T-helper 2 cell treated with Interferon-gamma antibody and Interleukin-4, amounts not matched to agents 5 μg/mL and 100 μg/mL, for 36 hours (primary cell): ENCODE measurements around the gene FBXW7.

Source experiments
- DNase-seq: peaks from one replicate; pipeline ENCODE4 v3.0.0; 2021; ENCODE audit warnings: low spot score
- H3K27ac Mint-ChIP-seq: one replicate; pipeline ENCODE4 v1.8.0; 2021; ENCODE audit warnings: mild to moderate bottlenecking, mixed read lengths
- H3K27me3 Mint-ChIP-seq: one replicate; pipeline ENCODE4 v1.8.0; 2021; ENCODE audit warnings: low read depth, mixed read lengths
- H3K36me3 Mint-ChIP-seq: one replicate; pipeline ENCODE4 v1.8.0; 2021; ENCODE audit warnings: low read depth, mixed read lengths
- H3K4me1 Mint-ChIP-seq: one replicate; pipeline ENCODE4 v1.8.0; 2021; ENCODE audit warnings: low read depth, mixed read lengths
- H3K4me3 Mint-ChIP-seq: one replicate; pipeline ENCODE4 v1.8.0; 2022; ENCODE audit warnings: mild to moderate bottlenecking, moderate library complexity, mixed read lengths
- H3K9me3 Mint-ChIP-seq: one replicate; pipeline ENCODE4 v1.8.0; 2021; ENCODE audit warnings: mixed read lengths

Gene FBXW7

DNA sequence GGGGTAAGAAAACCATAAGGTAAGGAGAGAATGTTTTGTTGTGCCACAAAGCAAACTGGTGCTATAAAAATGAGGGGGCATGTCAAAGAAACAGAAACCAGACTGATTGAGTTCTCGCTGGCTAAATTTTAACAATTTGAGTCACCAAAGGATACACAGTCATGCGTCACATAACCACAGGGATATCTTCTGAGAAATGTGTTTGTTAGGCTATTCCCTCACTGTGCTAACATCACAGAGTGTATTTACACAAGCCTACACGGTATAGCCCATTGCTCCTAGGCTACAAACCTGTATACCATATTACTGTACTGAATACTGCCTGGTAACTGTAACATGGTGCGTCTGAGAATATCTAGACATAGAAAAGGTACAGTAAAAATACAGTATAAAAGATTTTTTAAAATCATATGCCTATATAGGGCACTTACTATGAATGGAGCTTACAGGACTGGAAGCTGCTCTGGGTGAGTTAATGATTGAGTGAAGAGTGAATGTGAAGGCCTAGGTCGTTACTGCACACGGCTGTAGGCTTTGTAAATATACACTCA, 50.1 kb downstream of the FBXW7 start:
- peaks cover 7% of the 10 kb centered on the region for H3K9me3 Mint-ChIP-seq
- no peaks in the 10 kb centered on the region for H3K27me3 Mint-ChIP-seq
- peaks cover 16% of the 10 kb centered on the region for H3K36me3 Mint-ChIP-seq
- peak overlapping the region; percentile 55 for H3K4me3 Mint-ChIP-seq
- DNase-seq: peak; percentile 62
- H3K4me1 Mint-ChIP-seq: peaks cover 37% of the 10 kb centered on the region
- H3K27ac Mint-ChIP-seq: peak overlapping the region; percentile 69

DNA sequence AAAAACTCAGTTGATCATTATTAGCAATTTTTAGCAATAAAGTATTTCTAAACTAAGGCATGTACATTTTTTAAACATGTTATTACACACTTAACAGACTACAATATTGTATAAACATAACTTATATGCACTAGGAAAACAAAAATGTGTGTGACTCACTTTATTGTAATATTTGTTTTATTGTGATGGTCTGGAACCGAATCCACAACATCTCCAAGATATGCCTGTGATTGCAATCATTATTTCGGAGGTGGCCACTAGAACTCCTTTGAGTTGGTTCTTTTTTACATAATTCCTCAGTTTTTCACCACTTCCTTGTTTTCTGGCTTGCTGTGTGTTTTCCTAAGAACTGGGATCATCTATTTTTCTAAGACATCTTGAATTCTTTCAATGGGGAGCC, 53.7 kb downstream of the FBXW7 start:
- H3K36me3 Mint-ChIP-seq: peaks cover 23% of the 10 kb centered on the region
- DNase-seq: no peak
- H3K4me3 Mint-ChIP-seq: no peak overlapping the region
- H3K9me3 Mint-ChIP-seq: peaks cover 7% of the 10 kb centered on the region
- H3K27ac Mint-ChIP-seq: no peak overlapping the region
- H3K27me3 Mint-ChIP-seq: no peaks in the 10 kb centered on the region
- H3K4me1 Mint-ChIP-seq: peaks cover 43% of the 10 kb centered on the region

DNA sequence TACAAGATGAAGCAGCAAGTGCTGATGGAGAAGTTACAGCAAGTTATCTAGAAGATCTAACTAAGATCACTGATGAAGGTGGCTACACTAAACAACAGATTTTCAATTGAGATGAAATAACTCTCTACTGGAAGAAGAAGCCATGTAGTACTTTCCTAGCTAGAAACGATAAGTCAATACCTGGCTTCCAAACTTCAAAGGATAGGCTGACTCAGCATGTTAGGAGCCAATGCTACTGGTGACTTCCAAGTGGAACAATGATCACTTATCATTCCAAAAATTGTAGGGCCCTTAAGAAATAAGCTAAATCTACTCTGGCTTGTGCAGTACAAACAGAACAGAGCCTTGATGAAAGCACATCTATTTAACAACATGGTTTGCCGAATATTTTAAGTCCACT, 55.0 kb downstream of the FBXW7 start:
- no peak for DNase-seq
- Mint-ChIP-seq H3K27ac (no peak overlapping the region), H3K4me1 (peaks cover 31% of the 10 kb centered on the region), H3K36me3 (peaks cover 23% of the 10 kb centered on the region), H3K27me3 (no peaks in the 10 kb centered on the region), H3K4me3 (no peak overlapping the region), H3K9me3 (peaks cover 7% of the 10 kb centered on the region)

DNA sequence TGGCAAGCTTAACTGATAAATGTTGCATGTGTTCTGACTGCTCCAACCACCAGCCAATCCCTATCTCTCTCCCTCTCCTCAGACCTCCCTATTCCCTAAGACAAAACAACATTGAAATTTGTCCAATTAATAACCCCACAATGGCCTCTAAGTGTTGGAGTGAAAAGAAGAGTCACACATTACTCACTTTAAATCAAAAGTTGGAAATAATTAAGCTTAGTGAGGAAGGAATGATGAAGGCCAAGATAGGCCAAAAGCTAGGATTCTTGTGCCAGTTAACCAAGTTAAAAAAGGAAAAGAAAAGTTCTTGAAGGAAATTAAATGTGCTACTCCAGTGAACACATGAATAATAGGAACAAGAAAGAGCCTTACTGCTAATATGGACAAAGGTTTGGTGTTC, 55.6 kb downstream of the FBXW7 start:
- H3K4me3 Mint-ChIP-seq: no peak overlapping the region

DNA sequence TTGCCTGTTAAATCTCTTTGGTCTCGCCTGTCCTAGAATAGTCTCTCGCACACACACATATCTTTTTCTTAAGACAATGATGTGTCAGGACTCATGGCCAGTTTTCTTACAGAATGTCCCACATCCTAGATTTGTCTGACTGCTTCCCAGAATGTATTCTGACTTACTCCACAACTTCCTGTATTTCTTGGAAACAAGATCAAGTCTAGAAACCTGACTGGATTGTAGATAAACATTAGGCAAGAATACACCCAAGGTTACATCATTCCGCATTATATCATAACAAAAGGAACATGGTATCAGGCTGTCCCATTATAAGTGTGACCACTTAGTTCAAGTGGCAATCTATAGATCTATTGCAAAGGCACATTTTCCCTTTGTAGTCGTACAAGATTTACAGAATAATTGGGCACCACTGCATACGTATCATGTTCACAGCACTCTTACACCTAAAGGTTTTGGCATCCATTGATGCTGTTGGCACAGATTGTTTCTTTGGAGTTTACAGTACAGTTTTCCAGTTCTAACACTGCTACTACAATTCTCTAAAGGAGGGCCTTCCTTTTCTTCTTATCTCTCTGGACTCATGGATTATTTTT, 56.4 kb downstream of the FBXW7 start:
- Mint-ChIP-seq H3K36me3 (peaks cover 29% of the 10 kb centered on the region), H3K4me1 (peaks cover 24% of the 10 kb centered on the region), H3K4me3 (no peak overlapping the region), H3K27ac (no peak overlapping the region), H3K9me3 (peaks cover 7% of the 10 kb centered on the region), H3K27me3 (no peaks in the 10 kb centered on the region)
- DNase-seq: no peak

More for the DNA sequence above, 55.6 kb downstream of the FBXW7 start:
- DNase-seq: no peak
- Mint-ChIP-seq H3K9me3 (peaks cover 7% of the 10 kb centered on the region), H3K27ac (no peak overlapping the region), H3K36me3 (peaks cover 26% of the 10 kb centered on the region), H3K27me3 (no peaks in the 10 kb centered on the region), H3K4me1 (peaks cover 28% of the 10 kb centered on the region)

DNA sequence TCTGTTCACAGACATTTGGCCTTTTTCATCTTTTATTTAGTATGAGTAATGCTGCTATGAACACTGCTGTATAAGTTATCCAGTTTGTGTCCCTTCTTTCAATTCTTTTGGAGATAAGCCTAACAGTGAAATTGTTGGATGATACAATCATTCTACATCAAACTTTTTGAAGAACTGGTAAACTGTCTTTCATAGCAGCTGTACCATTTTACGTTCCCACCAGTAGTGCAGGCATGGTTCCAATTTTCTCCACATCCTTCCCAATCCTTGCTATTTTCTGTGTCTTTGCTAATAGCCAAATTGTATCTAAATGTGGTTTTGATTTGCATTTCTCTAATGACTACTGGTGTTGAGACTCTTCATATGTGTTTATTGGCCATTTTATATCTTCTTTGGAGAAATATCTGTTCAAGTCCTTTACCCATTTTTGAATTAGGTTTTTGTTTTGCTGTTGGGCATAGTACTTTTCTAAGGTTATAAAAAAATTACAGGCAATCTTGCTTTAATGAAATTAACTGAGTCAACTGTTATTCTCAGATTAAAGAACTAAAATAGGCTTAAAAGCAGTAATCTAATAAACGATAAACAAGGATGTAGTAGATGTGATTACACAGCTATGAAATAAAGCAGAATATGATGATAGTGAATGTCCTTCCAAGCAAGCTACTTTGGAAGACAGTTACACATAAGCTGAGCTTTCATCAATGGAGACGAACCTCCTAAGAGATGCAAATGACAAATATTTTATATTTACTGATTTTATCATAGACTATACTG, 57.2 kb downstream of the FBXW7 start:
- Mint-ChIP-seq H3K27ac (no peak overlapping the region), H3K4me3 (no peak overlapping the region), H3K4me1 (peaks cover 23% of the 10 kb centered on the region), H3K36me3 (peaks cover 29% of the 10 kb centered on the region), H3K27me3 (no peaks in the 10 kb centered on the region), H3K9me3 (peaks cover 7% of the 10 kb centered on the region)
- no peak for DNase-seq

DNA sequence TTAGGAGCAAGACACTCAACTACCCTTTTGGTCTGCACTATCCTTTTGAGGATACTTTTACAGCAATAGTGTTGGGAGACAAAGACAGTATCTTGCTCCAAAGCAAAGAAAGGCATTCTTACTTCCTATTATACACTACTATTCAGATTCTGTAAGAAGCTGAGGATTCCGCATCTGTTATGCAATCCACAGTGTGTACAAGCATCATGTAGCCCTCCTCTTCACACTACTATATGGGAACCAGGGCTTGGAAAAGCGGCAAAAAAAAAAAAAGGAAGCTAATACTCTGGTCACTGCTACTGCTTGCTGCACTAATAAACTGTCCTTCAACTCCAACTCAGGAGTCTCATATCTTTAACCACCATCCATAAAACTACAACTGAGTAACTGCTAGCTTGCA, 59.1 kb downstream of the FBXW7 start:
- no peak overlapping the region for H3K4me3 Mint-ChIP-seq
- H3K27me3 Mint-ChIP-seq: no peaks in the 10 kb centered on the region
- H3K36me3 Mint-ChIP-seq: peaks cover 25% of the 10 kb centered on the region
- DNase-seq: no peak
- no peak overlapping the region for H3K27ac Mint-ChIP-seq
- H3K9me3 Mint-ChIP-seq: peaks cover 3% of the 10 kb centered on the region
- peaks cover 23% of the 10 kb centered on the region for H3K4me1 Mint-ChIP-seq

DNA sequence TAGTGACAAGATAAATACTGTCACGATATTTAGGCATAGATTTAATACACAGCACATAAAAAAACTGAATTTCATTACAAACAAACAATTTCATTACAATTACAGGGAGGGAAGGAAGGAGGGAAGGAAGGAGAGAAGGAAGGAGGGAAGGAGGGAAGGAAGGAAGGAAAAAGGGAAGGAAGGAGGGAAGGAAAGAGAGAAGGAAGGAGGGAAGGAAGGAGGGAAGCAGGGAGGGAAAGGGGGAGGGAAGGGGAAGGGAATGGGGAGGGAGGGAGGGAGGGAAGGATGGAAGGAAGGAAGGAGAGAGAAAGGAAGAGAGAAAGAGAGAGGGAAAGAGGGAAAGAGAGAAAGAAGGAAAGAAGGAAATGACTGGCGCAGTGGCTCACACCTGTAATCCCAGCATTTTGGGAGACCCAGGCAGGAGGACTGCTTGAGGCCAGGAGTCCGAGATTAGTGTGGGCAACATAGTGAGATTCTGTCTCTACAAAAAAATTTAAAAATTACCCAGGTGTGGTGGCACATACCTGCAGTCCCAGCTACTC, 64.6 kb downstream of the FBXW7 start:
- Mint-ChIP-seq H3K4me1 (peaks cover 5% of the 10 kb centered on the region), H3K27ac (no peak overlapping the region), H3K27me3 (no peaks in the 10 kb centered on the region), H3K4me3 (no peak overlapping the region), H3K36me3 (peaks cover 21% of the 10 kb centered on the region), H3K9me3 (peaks cover 14% of the 10 kb centered on the region)
- DNase-seq: no peak

DNA sequence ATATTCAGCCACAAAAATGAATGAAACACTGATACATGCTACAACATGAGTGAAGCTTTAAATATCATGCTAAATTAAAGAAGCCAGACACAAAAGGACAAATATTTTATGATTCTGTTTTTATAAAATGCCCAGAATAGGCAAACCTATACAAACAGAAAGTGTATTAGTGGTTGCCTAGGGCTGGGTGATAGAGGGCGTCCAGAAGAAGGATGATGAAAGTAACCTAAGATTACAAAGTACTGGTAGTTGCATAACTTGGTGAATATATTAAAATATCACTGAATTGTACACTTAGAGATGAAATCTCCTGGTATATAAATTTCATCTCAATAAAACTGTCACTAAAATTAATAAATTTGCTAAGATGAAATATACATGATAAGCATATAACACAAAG, 67.5 kb downstream of the FBXW7 start:
- no peaks in the 10 kb centered on the region for H3K27me3 Mint-ChIP-seq
- peaks cover 14% of the 10 kb centered on the region for H3K9me3 Mint-ChIP-seq
- DNase-seq: no peak
- H3K4me1 Mint-ChIP-seq: peaks cover 20% of the 10 kb centered on the region
- peaks cover 16% of the 10 kb centered on the region for H3K36me3 Mint-ChIP-seq
- H3K27ac Mint-ChIP-seq: no peak overlapping the region
- no peak overlapping the region for H3K4me3 Mint-ChIP-seq

DNA sequence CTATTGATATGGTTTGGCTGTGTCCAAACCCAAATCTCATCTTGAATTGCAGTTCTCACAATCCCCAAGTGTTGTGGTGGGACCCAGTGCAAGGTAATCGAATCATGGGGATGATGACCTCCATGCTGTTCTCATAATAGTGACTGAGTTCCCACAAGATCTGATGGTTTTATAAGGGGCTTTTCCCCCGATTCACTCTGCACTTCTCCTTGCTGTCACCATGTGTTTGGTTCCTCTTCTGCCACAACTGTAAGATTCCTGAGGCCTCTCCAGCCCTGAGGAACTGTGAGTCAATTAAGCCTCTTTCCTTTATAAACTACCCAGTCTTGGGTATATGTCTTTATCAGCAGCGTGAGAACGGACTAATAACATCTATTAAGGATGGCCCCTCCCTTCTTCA, 68.8 kb downstream of the FBXW7 start:
- Mint-ChIP-seq H3K9me3 (peaks cover 14% of the 10 kb centered on the region), H3K4me3 (no peak overlapping the region), H3K36me3 (peaks cover 15% of the 10 kb centered on the region), H3K27ac (peak overlapping the region; percentile 15), H3K27me3 (no peaks in the 10 kb centered on the region), H3K4me1 (peaks cover 29% of the 10 kb centered on the region)
- no peak for DNase-seq

DNA sequence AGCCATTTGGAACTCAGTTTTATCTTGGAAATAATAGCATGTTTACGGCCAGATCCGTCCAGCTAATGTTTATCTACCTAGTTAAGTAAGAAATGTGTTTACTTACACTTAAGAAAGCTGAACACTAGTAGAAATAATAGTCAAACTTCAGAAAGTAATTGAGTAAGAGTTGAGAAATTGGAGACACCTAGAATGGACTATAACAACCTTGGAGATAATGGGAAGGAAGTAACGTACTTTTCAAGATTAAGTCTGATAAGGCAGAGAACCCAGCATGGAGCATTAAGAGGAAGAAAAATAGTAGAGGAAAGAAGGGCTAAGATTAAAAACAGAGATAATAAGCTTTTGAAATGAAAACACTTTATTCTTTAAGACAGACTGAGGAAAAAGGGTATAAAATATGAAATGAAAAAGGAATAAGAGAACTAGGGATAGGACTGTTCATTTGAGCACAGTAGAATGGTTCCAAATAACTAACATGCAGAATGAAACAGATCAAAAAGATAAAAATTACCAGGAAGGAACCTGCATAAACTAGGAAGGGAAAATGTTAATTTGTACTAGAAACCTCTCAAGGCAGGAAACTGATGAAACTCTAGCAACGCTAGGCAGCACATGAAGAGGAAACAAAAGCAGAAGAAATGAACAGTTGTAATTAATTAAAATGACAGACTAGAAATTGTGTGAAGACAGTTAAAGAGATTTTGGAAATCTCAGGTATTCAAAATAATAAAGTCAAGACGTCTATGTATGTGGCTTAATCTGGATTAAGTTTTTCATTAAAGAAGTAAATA, 71.7 kb downstream of the FBXW7 start:
- peak overlapping the region; percentile 78 for H3K27ac Mint-ChIP-seq

DNA sequence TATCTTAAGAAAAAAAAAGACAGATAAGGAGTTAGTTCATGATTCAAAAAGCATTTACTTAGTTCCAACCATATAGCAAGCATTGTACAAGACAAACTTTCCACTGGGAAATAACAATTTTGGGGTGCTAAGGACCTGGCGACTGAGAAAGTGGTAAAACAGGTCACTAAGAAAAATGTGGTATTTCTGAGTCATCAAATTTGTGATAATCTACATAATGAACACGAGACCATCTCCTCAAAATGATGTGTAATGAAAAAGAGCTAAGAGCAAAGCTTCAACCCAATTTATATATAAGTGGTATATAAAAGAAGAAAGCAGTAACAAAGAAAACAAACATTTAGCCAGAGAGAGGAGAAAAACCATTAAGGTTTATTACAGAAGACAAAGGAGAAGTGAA, 72.3 kb downstream of the FBXW7 start:
- Mint-ChIP-seq H3K4me1 (peaks cover 50% of the 10 kb centered on the region), H3K4me3 (peak overlapping the region; percentile 69), H3K27me3 (no peaks in the 10 kb centered on the region), H3K9me3 (peaks cover 5% of the 10 kb centered on the region), H3K27ac (peak overlapping the region; percentile 78), H3K36me3 (peaks cover 10% of the 10 kb centered on the region)
- DNase-seq: no peak

More for the DNA sequence above, 71.7 kb downstream of the FBXW7 start:
- Mint-ChIP-seq H3K4me1 (peaks cover 45% of the 10 kb centered on the region), H3K4me3 (peak overlapping the region; percentile 69), H3K27me3 (no peaks in the 10 kb centered on the region), H3K9me3 (peaks cover 5% of the 10 kb centered on the region), H3K36me3 (peaks cover 10% of the 10 kb centered on the region)
- DNase-seq: no peak

DNA sequence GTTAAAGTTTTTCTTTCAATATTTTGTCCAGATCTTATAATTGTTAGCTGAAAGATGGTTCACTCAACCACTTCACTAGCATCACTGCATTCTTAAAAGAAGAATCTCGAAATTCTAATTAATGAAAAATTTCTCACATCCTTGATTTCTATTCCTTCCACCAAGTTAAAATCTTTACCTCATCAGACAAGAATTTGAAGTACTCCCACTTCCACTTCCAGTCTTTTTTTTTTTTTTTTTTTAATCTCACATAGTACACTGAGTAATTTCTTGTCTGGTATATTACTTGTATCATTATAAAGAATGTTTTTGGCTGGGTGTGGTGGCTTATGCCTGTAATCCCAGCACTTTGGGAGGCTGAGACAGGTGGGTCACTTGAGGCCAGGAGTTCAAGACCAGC, 73.2 kb downstream of the FBXW7 start:
- Mint-ChIP-seq H3K9me3 (peaks cover 5% of the 10 kb centered on the region), H3K36me3 (peaks cover 8% of the 10 kb centered on the region), H3K4me3 (peak overlapping the region; percentile 35), H3K27ac (no peak overlapping the region), H3K27me3 (no peaks in the 10 kb centered on the region), H3K4me1 (peaks cover 55% of the 10 kb centered on the region)
- DNase-seq: no peak
